ENCODE data around the gene DEPDC5.

- no peak for TF ChIP-seq POLR2A (IDR thresholded peaks at IDR 0.05)
- TF ChIP-seq, protein P1, sequence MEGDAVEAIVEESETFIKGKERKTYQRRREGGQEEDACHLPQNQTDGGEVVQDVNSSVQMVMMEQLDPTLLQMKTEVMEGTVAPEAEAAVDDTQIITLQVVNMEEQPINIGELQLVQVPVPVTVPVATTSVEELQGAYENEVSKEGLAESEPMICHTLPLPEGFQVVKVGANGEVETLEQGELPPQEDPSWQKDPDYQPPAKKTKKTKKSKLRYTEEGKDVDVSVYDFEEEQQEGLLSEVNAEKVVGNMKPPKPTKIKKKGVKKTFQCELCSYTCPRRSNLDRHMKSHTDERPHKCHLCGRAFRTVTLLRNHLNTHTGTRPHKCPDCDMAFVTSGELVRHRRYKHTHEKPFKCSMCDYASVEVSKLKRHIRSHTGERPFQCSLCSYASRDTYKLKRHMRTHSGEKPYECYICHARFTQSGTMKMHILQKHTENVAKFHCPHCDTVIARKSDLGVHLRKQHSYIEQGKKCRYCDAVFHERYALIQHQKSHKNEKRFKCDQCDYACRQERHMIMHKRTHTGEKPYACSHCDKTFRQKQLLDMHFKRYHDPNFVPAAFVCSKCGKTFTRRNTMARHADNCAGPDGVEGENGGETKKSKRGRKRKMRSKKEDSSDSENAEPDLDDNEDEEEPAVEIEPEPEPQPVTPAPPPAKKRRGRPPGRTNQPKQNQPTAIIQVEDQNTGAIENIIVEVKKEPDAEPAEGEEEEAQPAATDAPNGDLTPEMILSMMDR (IDR thresholded peaks at IDR 0.05) = no peak
Measured at GRCh38 chr22:31821572-31821971, 67.8 kb downstream of the DEPDC5 start.

Measured in Peyer's patch (tissue), 4 donors.